Activated CD4-positive, alpha-beta T cell treated with anti-CD3 and anti-CD28 coated beads for 4 hours (primary cell): ENCODE measurements around the gene SFXN3.

ENCODE experiments used
- DNase-seq, 2 donors: peaks; one replicate each; pipeline ENCODE4 v3.0.0-alpha.2; 2020

The SFXN3 gene

GRCh38 chr10:101031128-101031795 lies at the start of gene SFXN3, which contains the start of gene PDZD7:
TSS of gene SFXN3 (plus strand) at chr10:101031234. CDS start at chr10:101034695, 3,461 bp downstream.
TSS of gene PDZD7 (minus strand) at chr10:101031129. CDS start at chr10:101030219, 910 bp downstream.
- peak; percentile 95 to 97 for DNase-seq

DNA sequence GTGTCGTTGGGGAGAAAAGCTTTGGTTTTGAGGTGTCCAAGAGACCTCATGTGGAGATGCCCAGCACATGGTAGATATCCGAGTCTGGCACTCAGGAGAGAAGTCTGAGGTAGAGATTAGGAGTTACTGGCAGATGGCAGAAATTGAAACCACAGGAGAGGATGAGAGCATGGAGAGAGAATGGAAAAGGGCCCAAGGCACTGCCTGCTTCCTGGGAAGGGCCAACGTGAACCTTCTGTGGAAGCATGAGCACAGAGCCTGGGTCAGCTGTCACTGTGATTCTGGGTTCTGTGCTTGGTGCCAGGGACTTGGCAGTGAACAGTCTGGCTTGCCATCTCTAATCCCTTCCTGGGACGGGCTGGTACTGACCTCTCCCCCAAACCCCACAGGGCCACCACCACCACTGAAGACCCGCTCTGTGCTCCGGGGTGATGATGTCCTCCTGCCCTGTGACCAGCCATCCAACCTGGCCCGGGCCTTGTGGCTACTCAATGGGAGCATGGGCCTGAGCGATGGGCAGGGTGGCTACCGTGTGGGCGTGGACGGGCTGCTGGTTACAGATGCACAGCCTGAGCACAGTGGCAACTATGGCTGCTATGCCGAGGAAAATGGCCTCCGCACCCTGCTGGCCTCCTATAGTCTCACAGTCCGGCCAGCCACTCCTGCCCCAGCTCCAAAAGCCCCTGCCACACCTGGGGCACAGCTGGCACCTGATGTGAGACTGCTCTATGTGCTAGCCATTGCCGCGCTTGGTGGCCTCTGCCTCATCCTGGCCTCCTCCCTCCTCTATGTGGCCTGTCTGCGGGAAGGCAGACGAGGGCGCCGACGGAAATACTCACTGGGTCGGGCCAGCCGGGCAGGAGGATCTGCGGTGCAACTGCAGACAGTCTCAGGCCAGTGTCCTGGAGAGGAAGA lies 47.9 kb upstream of the SFXN3 start:
- no peak for DNase-seq

GRCh38 chr10:100983868-100984671 lies 47.0 kb upstream of the SFXN3 start:
- no peak for DNase-seq

- no peak for DNase-seq
These were observed 46.3 kb upstream of the SFXN3 start for GRCh38 chr10:100984672-100985177.

DNA sequence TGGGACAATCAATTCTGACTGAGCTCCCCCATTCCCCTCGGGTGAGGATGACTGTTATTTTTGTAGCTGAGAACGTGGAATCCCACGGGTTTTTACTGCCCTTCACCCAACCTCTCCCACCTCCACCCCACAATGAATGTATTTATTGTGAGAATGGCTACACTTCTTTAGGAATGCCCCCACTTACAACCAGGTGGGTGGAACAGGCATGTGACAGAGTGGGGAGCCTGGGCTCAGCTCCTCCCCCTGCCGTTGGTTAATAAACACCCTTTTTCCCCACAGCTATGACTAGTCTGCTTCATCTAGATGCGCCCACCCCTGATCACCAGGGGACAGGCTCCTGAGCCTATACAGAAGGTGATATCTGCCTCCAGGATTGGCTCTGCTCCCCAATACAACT lies 45.7 kb upstream of the SFXN3 start:
- no peak for DNase-seq

DNA sequence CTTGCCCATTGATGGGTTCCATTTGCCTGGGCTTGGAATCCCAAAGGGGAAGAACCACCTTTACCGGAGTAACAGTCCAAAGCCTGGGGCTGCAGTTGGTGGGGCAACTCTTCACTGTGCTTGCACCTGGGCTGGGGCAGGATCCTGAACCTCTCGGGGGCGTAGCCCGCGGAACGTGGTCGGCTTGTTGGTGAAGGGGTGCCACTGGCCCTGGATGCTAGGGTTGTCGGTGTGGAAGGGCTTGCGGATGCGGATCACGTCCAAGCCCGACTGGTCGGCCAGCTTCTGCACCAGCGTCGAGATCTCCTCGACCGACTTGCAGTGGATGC lies 44.4 kb upstream of the SFXN3 start:
- DNase-seq = no peak

DNA sequence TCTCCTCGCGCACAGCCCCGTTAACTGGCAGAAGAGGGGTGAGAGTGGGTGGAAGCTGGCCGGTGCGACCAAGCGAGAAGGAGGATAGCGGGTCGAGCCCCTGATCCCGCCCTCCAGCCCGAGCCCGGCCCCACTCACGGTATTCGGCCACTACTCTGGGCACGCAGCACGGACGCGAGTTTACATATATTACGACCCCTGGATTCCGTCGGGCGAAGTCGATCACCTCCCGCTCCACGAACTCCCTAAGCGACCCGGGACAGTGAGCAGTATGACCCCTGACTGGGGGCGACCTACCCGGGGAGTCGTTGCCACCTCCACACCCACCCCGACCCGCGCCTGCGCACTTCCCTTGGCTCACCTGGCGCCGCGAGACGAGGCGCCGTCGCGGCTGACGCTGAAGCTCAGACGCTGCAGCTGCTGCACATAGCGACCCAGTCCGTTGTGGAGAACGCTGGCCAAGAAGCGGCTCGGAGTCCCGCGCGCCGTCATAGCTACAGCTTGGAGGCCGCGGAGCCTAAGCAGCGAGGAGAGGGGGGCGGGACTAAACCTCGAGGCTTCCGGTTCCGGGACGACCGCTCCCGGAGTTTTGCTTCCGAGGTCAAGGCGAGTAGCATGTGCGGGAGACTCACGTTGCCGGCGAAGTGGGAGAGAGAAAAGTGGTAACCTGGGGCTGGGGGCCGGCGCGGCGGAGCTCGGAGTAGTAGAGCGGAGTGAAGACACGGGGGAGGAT lies 43.9 kb upstream of the SFXN3 start, which contains the start of the genes MRPL43 and TWNK:
Gene MRPL43 (minus strand): TSS at position 546 of the 733 bp plus-strand sequence. CDS start 54 bp downstream, at position 492.
Gene TWNK (plus strand): TSS at position 592 of the 733 bp plus-strand sequence. CDS start 668 bp downstream, outside the sequence.
- peak; percentile 84 to 85 for DNase-seq

- DNase-seq = no peak
These were observed 43.4 kb upstream of the SFXN3 start for GRCh38 chr10:100987685-100988049.

DNA sequence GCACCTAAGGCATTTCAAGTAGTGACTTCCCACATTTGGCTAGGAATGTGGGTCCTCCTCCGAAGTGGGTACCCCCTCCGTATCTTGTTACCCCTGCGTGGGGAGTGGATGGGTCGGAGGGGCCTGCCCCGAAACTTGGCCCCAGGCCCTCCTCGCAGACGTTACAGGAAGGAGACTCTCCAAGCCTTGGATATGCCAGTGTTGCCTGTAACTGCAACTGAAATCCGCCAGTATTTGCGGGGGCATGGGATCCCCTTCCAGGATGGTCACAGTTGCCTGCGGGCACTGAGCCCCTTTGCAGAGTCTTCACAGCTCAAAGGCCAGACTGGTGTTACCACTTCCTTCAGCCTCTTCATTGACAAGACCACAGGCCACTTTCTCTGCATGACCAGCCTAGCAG lies 42.9 kb upstream of the SFXN3 start:
- no peak for DNase-seq

GRCh38 chr10:100989088-100989487 lies 41.9 kb upstream of the SFXN3 start:
- DNase-seq = no peak

GRCh38 chr10:100993986-100994708 lies 36.9 kb upstream of the SFXN3 start:
- no peak for DNase-seq

GRCh38 chr10:100995181-100995580 lies 35.9 kb upstream of the SFXN3 start:
- no peak for DNase-seq

DNA sequence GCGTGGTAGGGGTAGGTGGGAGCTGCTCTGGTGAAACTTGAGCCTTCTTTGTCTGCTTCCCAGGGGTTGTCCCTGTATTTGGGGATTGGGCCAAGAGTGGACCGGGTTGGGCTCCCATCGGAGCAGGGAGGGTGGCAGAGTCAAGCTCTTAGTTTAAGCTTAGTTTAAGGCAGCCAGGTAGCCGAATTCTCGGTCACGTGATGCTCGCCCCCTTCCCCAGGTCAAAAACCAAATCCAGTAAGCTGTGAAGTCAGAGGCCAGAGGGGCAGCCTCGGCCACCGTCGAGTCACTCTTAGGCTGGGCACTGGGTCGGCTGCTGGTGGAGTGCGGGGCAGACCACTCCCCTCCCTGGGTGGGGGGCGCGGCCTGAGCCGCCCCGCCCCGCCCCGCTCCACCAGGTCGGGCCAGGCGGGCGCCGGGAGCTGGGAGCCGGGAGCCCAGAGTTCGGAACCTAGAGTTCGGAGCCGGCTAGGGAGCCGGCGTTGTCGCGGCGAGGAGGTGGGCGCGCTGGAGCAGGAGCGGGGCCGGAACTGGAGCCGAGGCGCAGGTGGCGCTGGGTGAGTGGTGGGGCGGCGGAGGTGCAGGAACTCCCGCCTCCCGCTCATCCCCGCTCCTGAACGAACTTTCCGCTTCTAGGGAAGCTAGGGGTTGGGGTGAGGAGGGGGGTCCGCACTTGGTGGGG lies 34.2 kb upstream of the SFXN3 start:
- DNase-seq = peak in 1 of 2 donors; percentile 37

- DNase-seq = peak; percentile 69
These were observed 33.5 kb upstream of the SFXN3 start for GRCh38 chr10:100997360-100998182.

DNA sequence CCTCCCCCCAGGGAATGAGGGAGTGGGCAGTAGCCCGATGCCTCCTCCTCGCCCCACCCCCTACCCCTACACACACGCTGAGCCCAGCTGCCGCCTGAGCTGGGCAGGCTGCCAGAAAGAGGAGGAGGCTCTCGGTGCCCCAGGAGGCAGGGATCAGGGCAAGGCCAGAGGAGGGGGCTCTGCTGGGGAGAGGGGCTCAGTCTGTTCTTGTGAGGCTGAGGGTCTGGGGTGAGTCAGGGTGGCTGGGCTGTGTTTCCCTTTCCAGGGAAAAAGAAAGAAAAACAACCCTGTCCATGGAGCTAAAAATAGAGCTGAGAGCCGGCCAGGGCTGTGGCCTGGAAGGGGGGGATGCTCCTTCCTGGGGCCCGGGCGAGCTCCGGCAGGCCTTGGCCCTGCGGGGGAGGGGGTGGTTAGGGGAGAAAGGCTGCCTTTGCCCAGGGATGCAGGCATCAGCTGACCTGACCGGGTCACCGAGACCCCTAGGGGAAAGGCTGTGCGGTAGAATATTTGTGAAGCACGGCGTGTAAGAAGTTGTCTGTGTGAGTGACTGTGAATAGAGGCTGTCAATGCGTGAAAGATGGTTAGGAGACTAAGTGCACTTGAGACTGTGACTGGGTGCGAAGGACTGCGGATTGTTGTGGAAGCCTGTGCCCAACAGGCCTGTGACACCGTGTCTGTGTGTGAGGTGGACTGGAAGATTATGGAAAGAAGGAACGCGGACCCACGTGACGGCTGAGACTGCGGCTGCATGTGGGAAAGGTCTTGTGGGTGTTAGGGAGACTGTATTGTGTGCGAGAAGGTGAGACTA lies 32.6 kb upstream of the SFXN3 start:
- DNase-seq = peak; percentile 66 to 72

- DNase-seq = peak; percentile 76 to 78
These were observed 31.9 kb upstream of the SFXN3 start for GRCh38 chr10:100998991-100999741.

DNA sequence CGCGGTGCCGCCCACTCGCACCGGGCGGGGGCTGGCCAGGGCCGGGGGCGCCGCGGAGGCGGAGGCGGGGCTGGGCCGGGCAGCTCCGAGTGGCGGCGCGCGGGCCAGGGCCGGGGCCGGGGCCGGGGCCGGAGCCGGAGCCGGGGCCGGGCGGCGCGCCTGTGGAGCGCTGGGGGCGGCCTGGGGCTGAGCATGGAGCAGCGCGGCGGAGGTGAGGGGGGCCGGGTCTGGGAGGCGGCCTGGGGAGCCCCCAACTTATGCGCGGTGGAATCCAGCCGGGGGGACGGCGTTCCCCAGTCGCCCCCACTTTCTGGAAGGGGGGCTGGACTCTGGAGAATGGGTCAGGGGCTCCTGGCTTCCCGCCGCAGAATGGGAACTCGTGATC lies 31.3 kb upstream of the SFXN3 start, which contains the start of gene LZTS2:
Gene LZTS2 (plus strand): TSS at position 67 of the 385 bp plus-strand sequence. CDS start 2,731 bp downstream, outside the sequence.
- DNase-seq = no peak
